GM10847 (cell line): Measurements from ENCODE around the gene PDLIM1.
A peak's percentile ranks its signal among the peaks of the same experiment; 100 is the strongest.

ENCODE experiments used
- POLR2A ChIP-seq: IDR thresholded peaks from 2 replicates; pipeline ENCODE4 v1.6.1; 2011; ENCODE audit not compliant: insufficient read length; ENCODE audit errors: extremely low read depth

Gene PDLIM1

GRCh38 chr10:95304463-95304862 is 13.7 kb upstream of the PDLIM1 start:
- TF ChIP-seq POLR2A: no peak

- no peak for TF ChIP-seq POLR2A
These were observed 13.1 kb upstream of the PDLIM1 start for GRCh38 chr10:95303950-95304349.

DNA sequence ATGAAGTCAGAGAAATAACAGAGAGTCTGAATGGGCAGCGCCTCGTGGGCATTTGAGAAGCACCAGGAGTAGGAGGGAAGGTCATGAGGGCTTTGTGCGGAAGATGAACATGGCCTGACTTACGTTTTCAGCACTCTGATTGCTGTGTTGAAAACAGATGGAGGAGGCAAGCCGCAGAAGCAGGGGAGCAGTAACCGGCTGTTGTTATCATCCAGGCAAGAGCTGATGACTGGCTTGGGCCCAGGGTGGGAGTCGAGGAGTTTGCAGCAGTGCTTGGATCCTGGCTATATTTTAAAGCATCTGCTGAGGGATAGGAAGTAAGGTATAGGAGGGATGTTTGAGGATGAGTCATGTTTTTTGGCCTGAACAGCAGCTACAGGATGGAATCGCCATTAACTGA is 12.7 kb upstream of the PDLIM1 start:
- TF ChIP-seq POLR2A: no peak

GRCh38 chr10:95300022-95300539 is 9.3 kb upstream of the PDLIM1 start:
- TF ChIP-seq POLR2A: no peak

DNA sequence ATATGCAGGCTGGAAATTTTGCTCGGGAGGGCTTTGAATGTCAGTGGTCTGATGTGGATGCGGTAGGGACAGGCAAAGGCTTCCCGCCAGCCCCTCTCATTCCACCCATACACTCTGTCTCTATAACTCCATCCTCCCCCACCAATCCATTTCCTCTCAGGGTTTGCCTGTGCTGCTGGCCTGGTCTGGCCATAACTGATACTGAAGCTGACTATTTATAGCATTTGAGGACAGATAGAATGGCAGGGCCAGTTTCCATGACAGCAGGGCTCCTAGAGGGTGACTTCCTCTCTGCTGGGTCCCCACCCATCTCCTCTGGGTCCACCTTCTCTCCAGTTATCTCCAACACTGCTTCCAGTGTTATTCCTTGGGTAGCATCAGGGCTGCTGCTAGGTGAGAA is 6.6 kb upstream of the PDLIM1 start:
- no peak for TF ChIP-seq POLR2A

DNA sequence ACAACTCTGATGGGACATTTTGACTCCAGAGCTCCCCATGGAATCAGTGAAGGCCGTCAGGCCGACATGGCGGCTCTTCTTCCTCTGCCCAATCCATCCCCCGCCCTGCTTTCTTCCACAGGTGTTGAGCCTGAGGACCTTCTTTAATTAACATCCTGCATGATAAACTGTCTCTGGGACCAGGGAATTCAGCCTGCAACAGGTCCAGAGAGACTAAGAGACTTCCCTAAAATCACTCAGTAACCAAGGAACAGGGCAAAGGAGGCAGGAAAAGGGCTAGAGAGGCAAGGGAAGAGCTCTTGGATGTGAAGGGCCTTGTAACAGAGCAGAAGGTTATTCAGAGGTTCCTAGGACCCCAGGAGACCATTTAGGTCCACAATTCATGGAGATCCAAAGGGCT is 6.0 kb upstream of the PDLIM1 start:
- no peak for TF ChIP-seq POLR2A

DNA sequence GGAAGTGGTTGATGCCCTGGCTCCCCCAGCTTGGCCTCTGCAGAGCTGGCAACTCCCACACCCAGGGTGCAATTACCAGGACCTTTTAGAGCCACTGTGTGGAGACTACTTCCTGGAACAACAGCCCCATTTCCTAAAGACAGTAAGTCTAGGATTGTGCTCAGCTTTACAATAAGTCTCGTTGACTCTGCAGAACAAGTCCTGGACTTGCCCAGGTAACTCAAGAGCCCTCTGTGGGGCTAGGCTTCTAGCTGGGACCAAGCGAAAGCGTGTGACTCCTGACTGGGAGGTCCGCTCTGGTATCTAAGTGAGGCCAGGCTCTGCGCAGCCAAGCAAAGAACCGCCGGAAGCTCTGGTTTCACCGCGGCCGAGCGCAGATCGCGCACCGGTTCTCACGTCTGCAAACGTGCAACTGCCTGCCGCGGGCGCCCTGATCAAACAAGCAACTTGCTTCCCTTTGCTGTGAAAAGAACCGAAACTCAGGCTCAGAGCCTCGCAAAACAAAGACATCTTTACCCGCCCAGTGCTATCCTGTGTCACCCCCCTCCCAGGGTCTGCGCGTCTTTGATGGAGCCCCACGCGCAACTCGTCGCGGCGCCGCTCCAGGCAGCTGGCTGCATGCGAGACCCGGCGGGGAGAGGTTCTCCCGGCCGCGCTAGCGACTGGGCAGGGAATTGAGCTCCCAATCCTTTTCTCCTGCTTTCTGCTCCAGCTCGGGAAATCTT is 4.4 kb upstream of the PDLIM1 start:
- peak; percentile 44 for TF ChIP-seq POLR2A

DNA sequence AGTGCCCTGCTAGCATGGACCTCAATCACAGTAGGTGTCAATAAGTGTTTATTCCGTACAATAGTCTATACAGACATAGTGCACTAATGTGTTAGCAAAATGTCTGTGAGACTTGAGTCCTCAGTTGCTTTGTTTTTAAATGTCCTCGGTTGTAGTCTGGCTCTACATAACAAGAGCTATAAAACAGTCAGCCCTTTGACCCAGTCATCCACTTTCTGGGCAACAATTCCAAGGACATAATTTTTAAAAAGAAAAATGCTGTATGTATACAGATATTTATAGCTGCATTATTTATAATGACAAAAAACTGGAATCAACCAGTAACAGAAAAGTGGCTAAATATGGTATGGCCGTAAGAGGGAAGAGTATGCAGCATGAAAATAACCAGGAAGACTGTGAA is 2.8 kb upstream of the PDLIM1 start:
- no peak for TF ChIP-seq POLR2A

DNA sequence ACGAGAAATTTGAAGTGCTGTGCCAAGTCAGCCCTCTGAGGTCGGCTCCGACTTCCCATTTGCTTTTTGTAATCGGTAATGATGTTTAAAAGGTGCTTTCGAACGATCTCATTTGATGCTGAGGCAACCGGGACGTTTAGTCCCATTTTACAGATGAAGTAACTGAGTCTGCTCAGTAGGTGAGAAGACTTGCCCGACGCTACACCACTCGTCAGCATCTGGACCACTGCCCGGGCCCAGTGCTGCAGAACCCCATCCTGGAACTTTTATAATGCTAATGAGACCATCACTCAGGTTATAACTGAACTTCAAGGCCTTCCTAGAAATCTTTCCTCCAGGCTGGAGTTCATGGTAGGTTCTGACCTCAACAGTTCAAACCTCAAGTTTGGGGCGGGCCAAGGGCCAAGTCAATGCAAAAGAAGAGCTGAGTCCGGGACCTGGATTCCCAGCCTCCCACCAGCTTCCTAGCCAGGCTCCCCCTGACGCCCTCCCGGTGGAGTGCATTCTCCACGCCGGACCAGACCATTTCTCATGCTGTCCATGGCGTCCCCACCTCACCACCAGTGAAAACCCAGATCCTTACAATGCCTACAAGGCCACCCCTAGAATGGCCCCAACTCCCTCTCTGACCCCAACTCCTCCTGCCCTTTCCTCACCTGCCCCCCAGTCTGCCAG is 699 bp upstream of the PDLIM1 start:
- TF ChIP-seq POLR2A: no peak

GRCh38 chr10:95289921-95290421 is 832 bp downstream of the PDLIM1 start:
- no peak for TF ChIP-seq POLR2A

DNA sequence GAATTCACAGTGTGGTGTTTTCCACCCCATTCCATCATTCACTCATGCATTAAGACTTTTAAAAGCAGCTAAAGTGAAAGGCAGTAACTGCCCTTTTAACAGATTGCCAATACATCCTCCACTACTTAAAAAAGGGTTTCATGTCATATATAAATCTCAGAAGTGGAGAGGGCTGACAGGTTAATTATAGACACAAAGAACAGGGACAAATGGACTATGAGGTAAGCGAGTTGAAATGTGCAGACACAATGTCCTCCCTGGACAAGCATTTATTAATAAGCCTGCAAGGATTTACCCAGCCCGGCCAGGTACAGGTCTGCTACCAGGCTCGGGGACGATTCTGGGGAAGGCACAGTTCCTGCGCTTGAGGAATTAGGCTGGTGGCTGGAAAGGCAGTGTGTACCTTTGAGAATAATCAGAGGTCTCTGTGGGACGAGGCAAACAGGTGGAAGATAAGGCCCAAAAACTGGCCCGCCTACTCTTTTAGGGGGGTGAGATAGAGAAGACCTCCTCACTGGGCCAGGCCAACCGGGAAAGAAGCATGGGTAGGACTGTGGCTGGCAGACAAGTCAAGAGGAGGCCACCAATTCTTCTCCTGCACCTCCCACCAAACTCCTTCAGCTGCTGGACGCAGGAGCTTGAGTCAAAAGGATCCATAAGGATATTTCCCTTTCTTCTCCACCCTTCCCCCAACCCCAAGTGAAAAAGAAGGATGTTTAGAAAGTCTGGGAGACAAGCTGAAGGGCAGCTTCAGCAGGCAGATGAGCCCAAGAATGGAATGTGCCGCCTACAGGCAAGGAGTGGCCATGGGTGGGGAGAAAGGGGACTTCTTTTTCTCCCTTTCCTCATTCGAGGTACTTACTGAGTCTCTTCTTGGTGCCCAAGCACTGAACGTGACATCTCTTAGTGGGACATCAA is 1.5 kb downstream of the PDLIM1 start:
- no peak for TF ChIP-seq POLR2A

DNA sequence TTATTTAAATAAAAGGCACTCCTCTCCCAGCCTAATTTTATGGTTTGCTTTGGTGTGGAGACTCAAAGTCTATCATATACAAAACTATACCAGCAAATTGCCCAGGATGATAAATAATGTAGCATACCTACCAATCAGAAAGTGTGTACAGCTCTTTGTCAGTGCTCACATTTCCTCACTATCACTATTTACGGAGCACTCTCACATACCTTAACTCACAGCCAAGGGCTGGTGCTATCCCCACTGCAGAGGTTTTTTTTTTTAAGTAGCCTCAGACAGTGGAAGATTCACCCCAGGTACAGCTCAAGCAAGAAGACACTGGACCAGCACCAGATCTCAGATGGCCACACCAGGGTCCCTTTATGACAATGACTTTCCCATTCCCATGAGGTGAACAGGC is 2.5 kb downstream of the PDLIM1 start:
- TF ChIP-seq POLR2A: no peak

- no peak for TF ChIP-seq POLR2A
These were observed 3.5 kb downstream of the PDLIM1 start for GRCh38 chr10:95287281-95287680.

DNA sequence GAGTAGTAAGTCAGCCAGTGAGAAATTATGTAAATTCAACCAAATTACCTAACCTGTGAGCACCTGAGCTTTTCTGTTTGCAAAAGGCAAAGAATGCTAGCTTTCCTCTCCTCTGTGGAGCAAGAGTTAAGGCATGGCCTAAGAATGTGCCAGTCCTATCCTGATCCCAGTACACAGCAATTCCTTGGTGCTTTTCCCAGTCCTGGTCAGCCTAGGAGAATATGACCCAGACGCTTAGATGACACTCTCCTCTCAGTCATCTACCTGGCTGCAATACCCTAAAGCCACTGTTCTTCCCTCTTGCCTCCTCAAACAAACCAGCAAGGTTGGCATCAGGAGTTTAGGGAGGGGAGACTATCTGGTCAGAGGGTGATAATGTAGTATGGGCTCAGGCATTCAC is 4.1 kb downstream of the PDLIM1 start:
- TF ChIP-seq POLR2A: no peak

GRCh38 chr10:95285556-95285955 is 5.2 kb downstream of the PDLIM1 start:
- no peak for TF ChIP-seq POLR2A
